GM12873 (cell line): ENCODE results near the gene CNBD2.

Source experiments
- CTCF ChIP-seq: IDR thresholded peaks from 2 replicates; pipeline ENCODE4 v1.5.1; 2012; ENCODE audit warnings: low read depth, mild to moderate bottlenecking, moderate library complexity, low read length, control low read depth; ENCODE audit not compliant: insufficient read depth; ENCODE audit errors: missing control alignments

Gene CNBD2

DNA sequence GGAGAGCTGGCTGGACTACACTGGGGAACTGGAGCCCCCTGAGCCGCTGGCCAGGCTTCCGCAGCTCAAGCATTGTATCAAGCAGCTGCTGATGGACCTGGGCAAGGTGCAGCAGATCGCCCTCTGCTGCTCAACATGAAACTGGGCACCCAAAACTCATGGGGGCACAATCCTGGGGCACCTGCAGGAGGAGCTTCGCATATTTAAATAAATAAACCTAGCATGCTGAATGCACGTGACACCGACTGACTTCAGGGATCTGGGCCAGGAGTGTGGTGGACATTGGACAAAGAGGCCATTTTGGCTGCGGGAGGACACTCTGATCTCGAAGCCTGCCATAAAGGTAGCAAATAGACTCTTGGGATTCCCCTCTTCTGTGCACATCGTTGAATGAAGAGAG, 20.9 kb upstream of the CNBD2 start:
- TF ChIP-seq CTCF: peak; percentile 58

DNA sequence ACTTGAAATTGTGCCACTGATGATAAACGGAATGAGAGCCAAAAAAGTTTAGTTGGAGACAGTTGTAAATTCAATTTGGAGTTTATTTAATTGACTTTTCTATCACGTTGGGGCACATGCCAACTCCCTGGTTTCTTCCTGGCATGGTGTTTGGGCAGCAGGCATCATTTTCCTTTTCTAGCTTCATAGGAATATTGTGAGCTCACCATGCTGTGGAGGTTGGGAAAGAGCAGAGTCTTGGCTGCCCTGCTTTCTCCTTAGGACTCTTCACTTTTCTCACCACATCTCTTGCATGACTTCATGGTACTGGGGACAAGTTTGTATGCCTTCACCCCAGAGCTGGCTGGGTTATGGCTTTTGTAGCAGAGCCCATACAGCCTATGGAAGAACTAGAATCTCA, 20.5 kb upstream of the CNBD2 start:
- no peak for TF ChIP-seq CTCF

- TF ChIP-seq CTCF: no peak
Measured at GRCh38 chr20:35950093-35950492, 18.3 kb upstream of the CNBD2 start.

DNA sequence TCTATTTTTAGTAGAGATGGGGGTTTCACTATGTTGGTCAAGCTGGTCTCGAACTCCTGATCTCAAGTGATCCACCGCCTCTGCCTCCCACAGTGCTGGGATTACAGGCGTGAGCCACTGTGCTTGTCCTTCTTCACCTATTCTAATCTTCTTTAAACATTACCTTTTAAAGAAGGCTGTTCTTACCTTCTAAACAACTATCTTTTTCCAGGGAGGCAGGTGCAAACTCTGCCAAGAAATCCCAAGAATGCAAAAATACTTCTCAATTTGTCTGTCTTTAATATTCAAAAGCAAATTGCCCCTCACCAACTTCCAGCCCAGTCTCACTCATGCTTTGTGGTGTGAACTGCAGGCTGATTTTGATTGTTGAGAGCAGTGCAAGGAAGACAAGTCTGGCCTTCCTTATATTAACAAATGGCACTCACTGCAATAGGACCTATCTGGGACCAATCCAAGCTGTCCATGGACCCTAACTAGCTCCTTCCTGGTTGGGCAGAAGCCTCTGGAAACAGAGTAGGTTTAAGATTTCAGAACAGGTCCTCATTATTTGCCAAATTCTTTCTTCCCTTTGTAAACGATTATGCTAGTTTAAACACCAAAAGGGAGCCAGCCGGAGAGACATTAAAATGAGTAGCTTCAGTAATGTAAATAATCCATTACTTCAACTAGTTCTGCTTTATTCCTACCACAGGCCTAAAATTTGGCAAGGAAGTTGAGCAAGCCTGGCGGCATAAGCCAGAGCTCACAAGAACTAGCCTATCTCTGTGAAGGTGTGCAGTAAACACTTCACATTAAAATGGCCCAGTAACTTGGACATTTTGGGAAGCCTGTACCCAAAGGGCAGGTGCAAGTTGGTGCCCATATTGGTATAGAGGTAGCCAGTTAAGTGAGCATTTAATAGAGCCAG, 15.7 kb upstream of the CNBD2 start:
- no peak for TF ChIP-seq CTCF

- TF ChIP-seq CTCF: no peak
Measured at GRCh38 chr20:35953387-35954199, 14.8 kb upstream of the CNBD2 start.

DNA sequence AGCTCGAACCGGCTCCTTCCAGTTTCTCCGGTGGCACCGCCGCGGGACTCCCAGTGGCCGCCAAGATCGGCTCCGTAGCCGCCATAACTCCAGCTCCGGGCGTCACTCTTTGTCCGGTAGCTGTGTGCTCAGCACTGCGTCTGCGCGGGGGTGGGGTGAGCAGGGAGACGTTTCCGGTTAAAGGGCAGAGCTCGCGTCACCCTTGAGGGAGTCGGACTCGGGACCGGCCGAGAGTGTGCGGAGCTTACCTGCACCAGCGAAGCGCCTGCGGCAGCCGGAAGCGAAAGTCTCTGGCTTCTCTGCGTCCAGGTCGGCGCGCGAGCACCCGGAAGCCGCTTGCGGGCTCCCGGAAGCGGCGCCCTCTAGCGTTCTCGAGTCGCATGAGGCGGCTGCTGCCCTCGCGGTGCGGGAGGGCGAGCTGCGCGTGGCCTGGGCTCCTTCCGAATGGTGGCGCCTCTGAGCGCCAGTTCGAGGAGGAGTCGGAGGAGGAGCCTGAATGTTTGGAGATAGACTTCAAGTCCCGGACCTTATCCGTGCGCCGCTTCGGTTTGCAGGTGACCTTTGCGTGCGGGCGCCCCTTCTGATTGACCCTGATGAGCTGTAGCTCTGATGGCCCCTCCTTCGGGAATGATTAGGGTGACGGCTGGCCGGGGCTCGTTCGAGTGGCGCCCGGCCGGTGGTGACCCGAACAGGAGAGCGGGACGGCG, 14.0 kb upstream of the CNBD2 start, which contains the start of gene SCAND1:
TSS of gene SCAND1 (minus strand) at position 303 of the 707 bp plus-strand sequence. CDS start at position 85, 218 bp downstream.
- peak; percentile 98 for TF ChIP-seq CTCF
